GM10266 (cell line): ENCODE results near the gene ATG2B.

Experiments
- DNase-seq: peaks from one replicate; pipeline ENCODE4 v3.0.0; 2012; ENCODE audit errors: extremely low spot score
- TF ChIP-seq, protein P1 (sequence below): IDR thresholded peaks from 2 replicates; pipeline ENCODE4 v1.5.1; 2012; ENCODE audit warnings: mild to moderate bottlenecking, low read depth; ENCODE audit not compliant: control insufficient read depth, insufficient read depth; ENCODE audit errors: missing control alignments

ATG2B gene

DNA sequence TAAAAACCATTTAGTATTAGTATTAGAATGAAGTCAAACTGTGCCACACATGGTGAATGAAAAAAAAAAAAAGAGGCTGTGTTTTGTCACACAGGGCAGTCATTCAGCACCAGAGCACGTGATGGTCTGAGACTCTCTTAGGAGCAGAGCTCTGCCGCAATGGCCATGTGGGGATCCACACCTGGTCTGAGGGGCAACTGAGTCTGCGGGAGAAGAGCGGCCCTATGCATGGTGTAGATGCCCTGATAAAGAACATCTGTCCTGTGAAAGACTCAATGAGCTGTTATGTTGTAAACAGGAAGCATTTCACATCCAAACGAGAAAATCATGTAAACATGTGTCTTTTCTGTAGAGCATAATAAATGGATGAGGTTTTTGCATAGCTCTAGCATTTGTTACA lies 119.4 kb downstream of the ATG2B start:
- TF ChIP-seq, protein P1, sequence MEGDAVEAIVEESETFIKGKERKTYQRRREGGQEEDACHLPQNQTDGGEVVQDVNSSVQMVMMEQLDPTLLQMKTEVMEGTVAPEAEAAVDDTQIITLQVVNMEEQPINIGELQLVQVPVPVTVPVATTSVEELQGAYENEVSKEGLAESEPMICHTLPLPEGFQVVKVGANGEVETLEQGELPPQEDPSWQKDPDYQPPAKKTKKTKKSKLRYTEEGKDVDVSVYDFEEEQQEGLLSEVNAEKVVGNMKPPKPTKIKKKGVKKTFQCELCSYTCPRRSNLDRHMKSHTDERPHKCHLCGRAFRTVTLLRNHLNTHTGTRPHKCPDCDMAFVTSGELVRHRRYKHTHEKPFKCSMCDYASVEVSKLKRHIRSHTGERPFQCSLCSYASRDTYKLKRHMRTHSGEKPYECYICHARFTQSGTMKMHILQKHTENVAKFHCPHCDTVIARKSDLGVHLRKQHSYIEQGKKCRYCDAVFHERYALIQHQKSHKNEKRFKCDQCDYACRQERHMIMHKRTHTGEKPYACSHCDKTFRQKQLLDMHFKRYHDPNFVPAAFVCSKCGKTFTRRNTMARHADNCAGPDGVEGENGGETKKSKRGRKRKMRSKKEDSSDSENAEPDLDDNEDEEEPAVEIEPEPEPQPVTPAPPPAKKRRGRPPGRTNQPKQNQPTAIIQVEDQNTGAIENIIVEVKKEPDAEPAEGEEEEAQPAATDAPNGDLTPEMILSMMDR: no peak
- DNase-seq: no peak

DNA sequence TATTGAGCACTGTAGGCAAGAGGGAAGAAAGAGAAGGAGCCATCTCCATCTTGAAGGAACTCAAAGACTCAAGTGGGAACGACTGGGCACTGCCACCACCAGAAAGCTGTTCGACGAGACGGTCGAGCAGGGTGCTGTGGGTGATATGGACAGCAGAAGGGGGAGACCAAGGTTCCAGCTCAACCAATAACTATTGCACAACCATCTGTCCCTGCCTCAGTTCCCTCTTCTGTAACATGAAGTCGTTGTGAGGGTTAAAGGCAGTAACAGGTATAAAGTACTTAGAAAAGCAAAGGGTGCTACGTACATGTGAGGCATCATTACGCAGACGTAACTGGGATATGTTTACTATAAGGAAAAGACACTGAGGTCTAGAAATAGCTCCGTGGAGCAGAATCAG lies 121.0 kb downstream of the ATG2B start:
- no peak for DNase-seq
- TF ChIP-seq, protein P1: no peak

GRCh38 chr14:96240641-96241040 lies 122.5 kb downstream of the ATG2B start:
- TF ChIP-seq, protein P1: no peak
- DNase-seq: no peak

GRCh38 chr14:96239711-96240141 lies 123.4 kb downstream of the ATG2B start:
- TF ChIP-seq, protein P1: no peak
- DNase-seq: no peak

DNA sequence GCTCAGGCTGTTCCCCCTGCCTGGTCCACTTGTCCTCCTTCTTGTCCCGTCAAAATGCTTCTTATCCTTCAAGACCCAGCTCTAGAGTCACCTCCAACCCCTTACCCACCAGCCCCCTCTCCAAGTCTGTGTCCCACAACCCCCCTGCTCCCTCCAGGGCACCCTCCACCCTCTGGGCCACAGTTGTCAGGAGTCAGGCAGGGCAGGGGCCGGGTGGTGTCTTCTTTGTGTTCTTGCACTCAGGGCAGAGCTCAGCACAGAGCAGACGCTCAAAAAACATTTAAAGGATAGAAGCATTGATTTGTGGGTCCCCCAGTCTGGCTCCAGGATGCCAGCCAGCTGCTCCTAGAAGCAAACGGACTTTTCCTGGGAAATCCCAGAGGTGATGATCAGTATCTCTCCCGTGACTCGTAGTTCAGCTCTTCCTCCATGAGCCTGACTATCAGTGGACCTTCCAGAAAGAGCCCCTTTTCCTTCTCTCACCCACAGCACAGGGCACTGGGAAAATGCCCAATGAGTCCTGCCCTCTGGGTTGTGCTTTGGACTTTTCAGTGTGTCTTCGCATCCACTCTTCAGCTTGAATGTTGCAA lies 124.4 kb downstream of the ATG2B start:
- TF ChIP-seq, protein P1: no peak
- DNase-seq: no peak

DNA sequence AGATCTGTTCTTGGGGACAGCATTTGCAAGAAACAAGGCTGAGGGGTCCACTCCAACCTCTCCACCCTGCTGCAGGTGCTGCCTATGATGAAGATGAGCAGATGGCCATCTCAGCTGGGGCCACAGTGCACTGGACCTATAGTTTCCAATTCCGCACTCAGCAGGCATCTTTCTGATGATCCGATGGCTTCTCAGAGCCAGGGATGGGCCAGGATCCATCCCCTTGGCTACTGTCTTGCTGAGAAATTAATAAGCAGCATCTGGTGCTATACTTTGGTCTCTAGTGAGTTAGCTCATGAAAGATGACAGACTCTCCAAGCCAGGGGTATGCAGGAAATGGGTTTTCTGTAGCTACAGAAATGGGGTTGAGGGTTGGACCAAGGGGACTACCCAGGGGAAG lies 125.5 kb downstream of the ATG2B start:
- TF ChIP-seq, protein P1: no peak

GRCh38 chr14:96235426-96235825 lies 127.7 kb downstream of the ATG2B start:
- DNase-seq: no peak
- TF ChIP-seq, protein P1: no peak

More for the DNA sequence above, 125.5 kb downstream of the ATG2B start:
- DNase-seq: no peak
